ENCODE results near the gene ZNF544. TPM values are rescaled to one million over a fixed set of nuclear protein-coding genes. Genes with fewer than 3 reads are reported as not detected.
"Not testable (repeated sequence)": the region's sequence is repeated elsewhere in the genome, so short reads cannot be mapped to it uniquely, and the experiment has no call there.

ZNF544 gene
- total and polyA plus RNA-seq, 2 of the 8 experiments (the other 6 are each of a cell fraction or from before 2014, with no cell fraction given) = 48.8 to 60.8 TPM

GRCh38 chr19:58258259-58258658 lies 29.5 kb downstream of the ZNF544 start:
- H3K27ac ChIP-seq (ENCODE audit: low read depth, low read length); H2BK5ac ChIP-seq (ENCODE audit: low read depth, low read length); FAIRE-seq; H3K14ac ChIP-seq (ENCODE audit: insufficient read length); H3K4ac ChIP-seq (replicated peaks; ENCODE audit: insufficient read length, low read depth, low read length); H4K20me1 ChIP-seq (replicated peaks in 1 of 2; ENCODE audit: control insufficient read depth in 1 of 2, insufficient read depth in 2 of 2, low read length in 2 of 2); H3K56ac ChIP-seq (replicated peaks; ENCODE audit: insufficient read length, low read depth, low read length); H4K5ac ChIP-seq (ENCODE audit: insufficient read length, low read depth, low read length); H2AFZ ChIP-seq (ENCODE audit: low read length); H3K79me1 ChIP-seq (ENCODE audit: low read depth, low read length); H2BK120ac ChIP-seq (replicated peaks; ENCODE audit: low read depth, low read length); H3K27me3 ChIP-seq (replicated peaks in 1 of 4; ENCODE audit: control insufficient read depth in 3 of 4, extremely low read depth in 1 of 4, insufficient read depth in 3 of 4, low read length in 3 of 4); DNase-seq (ENCODE audit: low read depth in 1 of 2, low spot score in 2 of 2); H3K4me2 ChIP-seq (ENCODE audit: insufficient read depth in 1 of 2, low read depth in 2 of 2, low read length in 2 of 2); H4K91ac ChIP-seq (replicated peaks; ENCODE audit: insufficient read length, low read length); H3K9ac ChIP-seq (replicated peaks in 1 of 4; ENCODE audit: extremely low read depth in 1 of 4, low read depth in 3 of 4, low read length in 3 of 4); H2BK15ac ChIP-seq (ENCODE audit: low read length); H3K4me1 ChIP-seq (replicated peaks in 1 of 4; ENCODE audit: control insufficient read depth in 3 of 4, insufficient read depth in 4 of 4, low read length in 3 of 4); H3K79me2 ChIP-seq (ENCODE audit: control insufficient read depth in 1 of 2, insufficient read depth in 2 of 2, low read length in 2 of 2); H3K23ac ChIP-seq (ENCODE audit: insufficient read length); H3K23me2 ChIP-seq (ENCODE audit: low read depth, low read length); H2AK5ac ChIP-seq (ENCODE audit: low read depth, low read length); H4K8ac ChIP-seq (ENCODE audit: extremely low read depth, insufficient read depth, low read length); H2BK20ac ChIP-seq (ENCODE audit: low read length); H2BK12ac ChIP-seq (ENCODE audit: low read depth, low read length); H3K18ac ChIP-seq (ENCODE audit: extremely low read depth, low read length): not testable (repeated sequence)
- 80% methylated on average over 3 of the region's 4 CpGs; no CpG with 5 or more reads in 1 of the 2 experiments for WGBS, 2 experiments (ENCODE audit: extremely low coverage in 1 of 2, insufficient coverage in 1 of 2, insufficient read length in 1 of 2, insufficient replicate concordance in 2 of 2, low coverage in 1 of 2, low lambda C conversion rate in 2 of 2, missing lambda C conversion rate in 1 of 2)
- TF ChIP-seq POLR2AphosphoS5 (IDR thresholded peaks at IDR 0.05; ENCODE audit: low read depth, low read length) = peak; percentile 29; the same call in 1 of the 2 replicates
- H3K4me3 ChIP-seq (ENCODE audit: extremely low read depth in 1 of 4, insufficient read depth in 2 of 4, low read depth in 3 of 4, low read length in 4 of 4) = peak overlapping the region in 1 of 4 experiments; percentile 31; a peak in 1 of 8 replicates
- POLR2A ChIA-PET (ENCODE audit: partially characterized antibody) = interaction anchor here (0.7 to 7.1 kb wide), 8 partner anchors 8 to 59 kb away, joined by 3 to 38 read pairs (median 3); partner anchors contain the start of gene ERVK3-1
- CTCF ChIA-PET (ENCODE audit: partially characterized antibody) = interaction anchor here (0.5 kb wide), 1 partner anchor 17 kb away, joined by 3 read pairs; no protein-coding TSS in a partner anchor
- peaks cover 42 to 100% (median 86%) of the 10 kb centered on the region in 4 experiments for H3K36me3 ChIP-seq (ENCODE audit: control insufficient read depth in 2 of 4, insufficient read depth in 4 of 4, low read length in 3 of 4)
- peaks cover 97 to 99% of the 10 kb centered on the region in 2 experiments for H3K9me3 ChIP-seq (ENCODE audit: insufficient read depth in 2 of 2, low read depth in 1 of 2, low read length in 1 of 2)

All from H1 (cell line).